Neural cell (in vitro differentiated cells): ENCODE data around the gene ATP6V1E1.

Experiments
- EP300 ChIP-seq: fragments of 450-650 bp; conservative IDR thresholded peaks from 2 replicates; pipeline ENCODE4 v1.6.1; 2014; ENCODE audit warnings: antibody characterized with exemption, mild to moderate bottlenecking, moderate library complexity; ENCODE audit not compliant: poor library complexity, severe bottlenecking
- EZH2 ChIP-seq: fragments of 200-600, 300-800 bp; shearing (Covaris generic), sonication (generic); IDR thresholded peaks from 2 replicates; pipeline ENCODE4 v1.6.1; 2014; ENCODE audit warnings: antibody characterized with exemption, low read length, borderline replicate concordance, mild to moderate bottlenecking; ENCODE audit not compliant: insufficient read depth, poor library complexity, severe bottlenecking
- MXI1 ChIP-seq: fragments of 450-650 bp; conservative IDR thresholded peaks from 2 replicates; pipeline ENCODE4 v1.6.1; 2014; ENCODE audit warnings: antibody characterized with exemption, mild to moderate bottlenecking; ENCODE audit not compliant: poor library complexity, severe bottlenecking
- POLR2AphosphoS5 ChIP-seq: IDR thresholded peaks from 2 replicates; pipeline ENCODE4 v1.6.1; 2012
- RAD21 ChIP-seq: fragments of 450-650 bp; conservative IDR thresholded peaks from 2 replicates; pipeline ENCODE4 v1.6.1; 2014; ENCODE audit warnings: antibody characterized with exemption, mild to moderate bottlenecking, moderate library complexity
- REST ChIP-seq: IDR thresholded peaks from 2 replicates; pipeline ENCODE4 v1.6.1; 2012; ENCODE audit warnings: borderline replicate concordance
- SMC3 ChIP-seq: fragments of 450-650 bp; conservative IDR thresholded peaks from 2 replicates; pipeline ENCODE4 v1.6.1; 2014; ENCODE audit warnings: antibody characterized with exemption, mild to moderate bottlenecking, moderate library complexity; ENCODE audit not compliant: poor library complexity
- TF ChIP-seq, protein P1 (sequence below): fragments of 450-650 bp; IDR thresholded peaks from 2 replicates; pipeline ENCODE4 v1.5.1; 2014; ENCODE audit warnings: antibody characterized with exemption, mild to moderate bottlenecking, moderate library complexity; ENCODE audit not compliant: poor library complexity, severe bottlenecking

DNA sequence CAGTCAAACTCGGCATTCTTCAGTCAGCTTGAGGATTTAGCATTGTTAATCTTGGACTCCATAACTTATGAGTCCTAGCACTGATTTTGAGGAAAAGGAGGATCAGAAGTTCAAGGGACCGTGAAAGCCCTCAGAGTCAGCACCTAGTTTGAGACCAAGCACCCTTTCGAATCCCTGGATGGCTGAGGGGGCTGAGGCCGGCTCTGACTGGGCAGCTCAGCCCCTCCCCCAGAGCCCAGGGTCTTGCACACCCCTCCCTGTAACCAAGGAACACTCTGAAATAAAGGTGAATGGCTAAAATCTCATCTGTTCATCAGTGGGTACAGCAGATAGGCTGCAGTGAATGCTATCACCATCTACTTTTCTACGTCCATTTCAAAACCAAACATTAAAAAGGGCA lies 38.0 kb downstream of the ATP6V1E1 start:
- TF ChIP-seq, protein P1, sequence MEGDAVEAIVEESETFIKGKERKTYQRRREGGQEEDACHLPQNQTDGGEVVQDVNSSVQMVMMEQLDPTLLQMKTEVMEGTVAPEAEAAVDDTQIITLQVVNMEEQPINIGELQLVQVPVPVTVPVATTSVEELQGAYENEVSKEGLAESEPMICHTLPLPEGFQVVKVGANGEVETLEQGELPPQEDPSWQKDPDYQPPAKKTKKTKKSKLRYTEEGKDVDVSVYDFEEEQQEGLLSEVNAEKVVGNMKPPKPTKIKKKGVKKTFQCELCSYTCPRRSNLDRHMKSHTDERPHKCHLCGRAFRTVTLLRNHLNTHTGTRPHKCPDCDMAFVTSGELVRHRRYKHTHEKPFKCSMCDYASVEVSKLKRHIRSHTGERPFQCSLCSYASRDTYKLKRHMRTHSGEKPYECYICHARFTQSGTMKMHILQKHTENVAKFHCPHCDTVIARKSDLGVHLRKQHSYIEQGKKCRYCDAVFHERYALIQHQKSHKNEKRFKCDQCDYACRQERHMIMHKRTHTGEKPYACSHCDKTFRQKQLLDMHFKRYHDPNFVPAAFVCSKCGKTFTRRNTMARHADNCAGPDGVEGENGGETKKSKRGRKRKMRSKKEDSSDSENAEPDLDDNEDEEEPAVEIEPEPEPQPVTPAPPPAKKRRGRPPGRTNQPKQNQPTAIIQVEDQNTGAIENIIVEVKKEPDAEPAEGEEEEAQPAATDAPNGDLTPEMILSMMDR, result no peak
- no peak for TF ChIP-seq EP300
- no peak for TF ChIP-seq RAD21
- no peak for TF ChIP-seq SMC3
- no peak for TF ChIP-seq MXI1
- TF ChIP-seq POLR2AphosphoS5, result no peak
- TF ChIP-seq EZH2, result no peak
- TF ChIP-seq REST, result no peak
